HEK293 (cell line): ENCODE data around the gene FUT1.

Experiments used
- PRDM10 ChIP-seq: fragments of 450-650 bp; formaldehyde crosslinking; IDR thresholded peaks from 2 replicates; pipeline ENCODE4 v1.5.1; 2016; ENCODE audit warnings: missing biosample characterization, missing genetic modification characterization
- ZNF561 ChIP-seq: fragments of 450-650 bp; IDR thresholded peaks from 2 replicates; pipeline ENCODE4 v1.5.1; 2018; ENCODE audit warnings: missing biosample characterization, missing genetic modification characterization, borderline replicate concordance
- ZNF639 ChIP-seq: fragments of 450-650 bp; formaldehyde crosslinking; IDR thresholded peaks from 2 replicates; pipeline ENCODE4 v1.5.1; 2016; ENCODE audit warnings: missing biosample characterization, missing genetic modification characterization
- TF ChIP-seq, protein P1 (sequence below): fragments of 450-650 bp; formaldehyde crosslinking; IDR thresholded peaks from 2 replicates; pipeline ENCODE4 v1.5.1; 2016; ENCODE audit warnings: missing biosample characterization, missing genetic modification characterization

DNA sequence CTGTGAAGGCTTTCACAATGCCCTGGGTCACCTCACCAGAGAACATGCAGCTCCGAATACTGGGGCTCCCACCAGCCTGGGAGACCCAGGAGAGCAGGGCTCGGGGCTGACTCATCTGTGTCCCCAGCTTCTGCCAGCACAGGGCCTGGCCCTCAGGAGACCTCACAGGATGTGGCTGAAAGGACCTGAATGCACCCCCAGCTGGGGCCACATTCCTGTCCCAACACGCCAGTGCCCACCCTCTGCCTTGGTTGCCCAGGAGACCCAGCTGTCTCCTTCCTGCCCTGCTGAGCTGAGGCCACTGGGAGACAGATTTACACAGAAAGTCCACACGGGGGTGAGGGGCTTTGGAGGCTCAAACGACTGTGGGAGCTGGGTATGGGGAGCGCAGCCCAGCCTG is 46.5 kb upstream of the FUT1 start:
- TF ChIP-seq, protein P1, sequence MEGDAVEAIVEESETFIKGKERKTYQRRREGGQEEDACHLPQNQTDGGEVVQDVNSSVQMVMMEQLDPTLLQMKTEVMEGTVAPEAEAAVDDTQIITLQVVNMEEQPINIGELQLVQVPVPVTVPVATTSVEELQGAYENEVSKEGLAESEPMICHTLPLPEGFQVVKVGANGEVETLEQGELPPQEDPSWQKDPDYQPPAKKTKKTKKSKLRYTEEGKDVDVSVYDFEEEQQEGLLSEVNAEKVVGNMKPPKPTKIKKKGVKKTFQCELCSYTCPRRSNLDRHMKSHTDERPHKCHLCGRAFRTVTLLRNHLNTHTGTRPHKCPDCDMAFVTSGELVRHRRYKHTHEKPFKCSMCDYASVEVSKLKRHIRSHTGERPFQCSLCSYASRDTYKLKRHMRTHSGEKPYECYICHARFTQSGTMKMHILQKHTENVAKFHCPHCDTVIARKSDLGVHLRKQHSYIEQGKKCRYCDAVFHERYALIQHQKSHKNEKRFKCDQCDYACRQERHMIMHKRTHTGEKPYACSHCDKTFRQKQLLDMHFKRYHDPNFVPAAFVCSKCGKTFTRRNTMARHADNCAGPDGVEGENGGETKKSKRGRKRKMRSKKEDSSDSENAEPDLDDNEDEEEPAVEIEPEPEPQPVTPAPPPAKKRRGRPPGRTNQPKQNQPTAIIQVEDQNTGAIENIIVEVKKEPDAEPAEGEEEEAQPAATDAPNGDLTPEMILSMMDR, result no peak
- TF ChIP-seq PRDM10, result no peak
- TF ChIP-seq ZNF639, result no peak
- no peak for TF ChIP-seq ZNF561 (tag by site-specific recombination)
